ENCODE results near the gene SH3BP2. TPM values are rescaled to one million over a fixed set of nuclear protein-coding genes. Genes with fewer than 3 reads are reported as not detected.
"Not testable (repeated sequence)": the region's sequence is repeated elsewhere in the genome, so short reads cannot be mapped to it uniquely, and the experiment has no call there.

SH3BP2 gene
- total RNA-seq, 2 donors from 2014 or later = 56.0 to 61.7 TPM

DNA sequence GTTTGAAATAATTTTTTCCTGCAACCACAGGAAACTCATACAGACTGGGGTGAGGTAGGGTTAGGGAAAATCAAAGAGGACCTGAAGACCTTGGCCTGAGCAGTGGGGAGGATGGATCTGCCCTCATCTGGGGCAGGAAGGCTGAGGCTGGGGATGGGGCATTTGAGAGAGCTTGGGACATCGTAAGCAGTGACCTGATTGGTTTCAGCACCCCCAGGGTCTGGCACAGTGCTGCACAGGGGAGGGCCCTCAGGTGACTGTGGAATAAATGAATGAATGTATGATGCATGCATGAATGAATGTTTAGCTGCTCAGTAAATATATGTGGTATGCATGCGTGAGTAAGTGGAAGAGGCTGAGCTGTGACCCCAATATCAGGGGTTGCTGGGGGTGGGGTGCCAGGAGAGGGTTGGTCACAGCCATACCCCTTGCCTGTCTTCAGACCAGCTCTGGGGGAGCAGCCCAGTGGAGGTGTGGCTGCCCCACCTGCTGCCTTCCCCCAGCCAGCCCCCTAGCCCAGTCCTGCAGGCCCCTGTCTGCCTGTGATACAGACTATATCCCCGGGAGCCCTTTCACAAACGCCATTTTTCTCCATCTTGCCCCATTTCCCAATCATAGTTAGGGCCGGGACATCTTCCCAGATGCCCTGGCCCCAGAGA, 25.7 kb upstream of the SH3BP2 start:
- Histone ChIP-seq H3K27ac (no peak overlapping the region), H3K9me3 (no peaks in the 10 kb centered on the region), H3K4me1 (ENCODE audit: control insufficient read depth in 1 of 2, low read depth in 2 of 2) (peaks cover 0 to 4% of the 10 kb centered on the region in 2 donors), H3K27me3 (replicated peaks; ENCODE audit: insufficient read depth) (no peaks in the 10 kb centered on the region), H3K36me3 (no peaks in the 10 kb centered on the region), H3K4me3 (no peak overlapping the region)
- no peak for ATAC-seq (ENCODE audit: insufficient number of reproducible peaks, low FRiP score, low read depth)
- DNase-seq (ENCODE audit: low spot score) = no peak
- TF ChIP-seq, protein P1, sequence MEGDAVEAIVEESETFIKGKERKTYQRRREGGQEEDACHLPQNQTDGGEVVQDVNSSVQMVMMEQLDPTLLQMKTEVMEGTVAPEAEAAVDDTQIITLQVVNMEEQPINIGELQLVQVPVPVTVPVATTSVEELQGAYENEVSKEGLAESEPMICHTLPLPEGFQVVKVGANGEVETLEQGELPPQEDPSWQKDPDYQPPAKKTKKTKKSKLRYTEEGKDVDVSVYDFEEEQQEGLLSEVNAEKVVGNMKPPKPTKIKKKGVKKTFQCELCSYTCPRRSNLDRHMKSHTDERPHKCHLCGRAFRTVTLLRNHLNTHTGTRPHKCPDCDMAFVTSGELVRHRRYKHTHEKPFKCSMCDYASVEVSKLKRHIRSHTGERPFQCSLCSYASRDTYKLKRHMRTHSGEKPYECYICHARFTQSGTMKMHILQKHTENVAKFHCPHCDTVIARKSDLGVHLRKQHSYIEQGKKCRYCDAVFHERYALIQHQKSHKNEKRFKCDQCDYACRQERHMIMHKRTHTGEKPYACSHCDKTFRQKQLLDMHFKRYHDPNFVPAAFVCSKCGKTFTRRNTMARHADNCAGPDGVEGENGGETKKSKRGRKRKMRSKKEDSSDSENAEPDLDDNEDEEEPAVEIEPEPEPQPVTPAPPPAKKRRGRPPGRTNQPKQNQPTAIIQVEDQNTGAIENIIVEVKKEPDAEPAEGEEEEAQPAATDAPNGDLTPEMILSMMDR (IDR thresholded peaks at IDR 0.05) = no peak

DNA sequence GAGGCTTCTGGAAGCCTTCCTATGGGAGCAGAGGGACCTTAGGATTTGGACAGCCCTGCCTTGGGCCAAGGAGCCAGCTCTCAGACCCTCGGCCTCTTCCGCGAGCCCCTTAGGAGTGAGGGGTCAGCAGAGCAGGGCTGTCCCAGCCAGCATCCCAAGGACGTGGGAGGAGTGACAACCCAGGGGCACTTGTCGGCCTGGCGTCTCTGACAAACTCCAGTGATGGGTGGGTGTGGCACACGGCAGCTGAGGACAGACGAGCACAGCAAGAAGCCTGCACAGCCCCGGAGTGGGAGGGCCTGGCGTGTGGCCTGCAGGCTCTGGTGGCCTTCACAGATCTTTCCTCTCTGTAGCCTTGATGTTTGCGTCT, 25.2 kb upstream of the SH3BP2 start:
- ATAC-seq (ENCODE audit: insufficient number of reproducible peaks, low FRiP score, low read depth) (no peak), DNase-seq (ENCODE audit: low spot score) (no peak)
- peaks cover 0 to 4% of the 10 kb centered on the region in 2 donors for H3K4me1 ChIP-seq (ENCODE audit: control insufficient read depth in 1 of 2, low read depth in 2 of 2)
- H3K27me3 ChIP-seq (replicated peaks; ENCODE audit: insufficient read depth) = no peaks in the 10 kb centered on the region
- TF ChIP-seq, protein P1 (IDR thresholded peaks at IDR 0.05) = no peak
- no peaks in the 10 kb centered on the region for H3K36me3 ChIP-seq
- H3K27ac ChIP-seq = no peak overlapping the region
- no peaks in the 10 kb centered on the region for H3K9me3 ChIP-seq
- no peak overlapping the region for H3K4me3 ChIP-seq

DNA sequence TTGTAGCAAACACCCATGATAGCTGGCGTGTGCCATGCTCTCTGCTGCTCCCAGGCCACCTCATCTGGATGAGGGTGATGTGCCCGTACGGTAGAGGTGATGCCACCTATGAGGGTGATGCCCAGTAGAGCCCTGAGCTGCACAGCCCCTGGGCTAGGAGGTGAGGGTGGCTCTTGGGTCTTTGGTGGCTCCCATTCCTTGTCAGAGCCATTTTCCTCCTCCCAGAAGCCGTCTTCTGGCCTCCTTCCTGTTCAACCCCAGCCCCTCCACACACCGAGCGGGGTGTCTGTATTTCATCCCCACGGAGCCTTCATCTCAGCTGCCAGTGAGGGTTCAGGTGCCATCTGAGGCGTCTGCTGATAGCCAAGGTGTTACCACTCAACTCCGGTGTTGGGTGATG, 24.8 kb upstream of the SH3BP2 start:
- peaks cover 0 to 4% of the 10 kb centered on the region in 2 donors for H3K4me1 ChIP-seq (ENCODE audit: control insufficient read depth in 1 of 2, low read depth in 2 of 2)
- H3K9me3 ChIP-seq = no peaks in the 10 kb centered on the region
- ATAC-seq (ENCODE audit: insufficient number of reproducible peaks, low FRiP score, low read depth) (no peak), DNase-seq (ENCODE audit: low spot score) (no peak)
- no peak overlapping the region for H3K4me3 ChIP-seq
- TF ChIP-seq, protein P1 (IDR thresholded peaks at IDR 0.05) = no peak
- H3K36me3 ChIP-seq = no peaks in the 10 kb centered on the region
- H3K27ac ChIP-seq = no peak overlapping the region
- no peaks in the 10 kb centered on the region for H3K27me3 ChIP-seq (replicated peaks; ENCODE audit: insufficient read depth)

DNA sequence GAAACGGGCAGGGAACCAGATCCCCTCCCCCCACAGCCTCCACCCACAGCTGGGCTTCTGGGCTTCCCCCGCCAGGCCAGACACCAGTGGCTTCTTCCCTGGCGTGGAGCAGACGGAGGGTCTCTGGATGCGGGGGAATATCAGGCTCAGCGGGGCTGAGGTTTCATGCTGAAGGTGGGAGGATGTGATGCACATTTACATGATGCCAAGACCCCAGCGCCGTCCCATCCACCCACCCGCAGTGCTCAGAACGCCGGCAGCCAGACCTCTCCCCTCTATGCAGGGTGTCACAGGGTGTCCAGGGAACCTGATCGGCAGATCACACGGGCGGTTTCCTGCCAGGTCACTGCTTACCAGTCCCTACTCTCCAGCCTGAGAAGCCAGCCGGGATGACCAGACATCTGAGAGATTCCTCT, 24.0 kb upstream of the SH3BP2 start:
- DNase-seq (ENCODE audit: low spot score) (no peak), ATAC-seq (ENCODE audit: insufficient number of reproducible peaks, low FRiP score, low read depth) (no peak)
- TF ChIP-seq, protein P1 (IDR thresholded peaks at IDR 0.05) = no peak
- peaks cover 0 to 1% of the 10 kb centered on the region in 2 donors for H3K4me1 ChIP-seq (ENCODE audit: control insufficient read depth in 1 of 2, low read depth in 2 of 2)
- H3K4me3 ChIP-seq = no peak overlapping the region
- no peaks in the 10 kb centered on the region for H3K27me3 ChIP-seq (replicated peaks; ENCODE audit: insufficient read depth)
- H3K27ac ChIP-seq = no peak overlapping the region
- H3K36me3 ChIP-seq = no peaks in the 10 kb centered on the region
- no peaks in the 10 kb centered on the region for H3K9me3 ChIP-seq

DNA sequence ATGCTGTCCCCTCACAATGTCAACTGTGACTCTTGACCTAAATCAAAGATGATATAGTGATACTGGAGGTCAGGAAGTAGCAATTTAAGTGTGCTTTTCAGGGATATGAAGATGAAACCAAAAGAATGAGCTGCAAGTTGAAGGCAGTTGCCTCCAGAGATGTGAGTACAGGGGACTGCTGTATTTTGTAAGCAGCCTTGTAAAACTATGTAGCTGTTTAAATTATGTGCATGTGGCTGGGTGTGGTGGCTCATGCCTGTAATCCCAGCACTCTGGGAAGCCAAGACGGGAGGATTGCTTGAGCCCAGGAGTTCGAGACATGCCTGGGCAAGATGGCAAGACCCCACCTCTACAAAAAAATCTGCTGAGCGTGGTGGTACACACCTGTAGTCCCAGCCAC, 21.6 kb upstream of the SH3BP2 start:
- no peak for DNase-seq (ENCODE audit: low spot score)

DNA sequence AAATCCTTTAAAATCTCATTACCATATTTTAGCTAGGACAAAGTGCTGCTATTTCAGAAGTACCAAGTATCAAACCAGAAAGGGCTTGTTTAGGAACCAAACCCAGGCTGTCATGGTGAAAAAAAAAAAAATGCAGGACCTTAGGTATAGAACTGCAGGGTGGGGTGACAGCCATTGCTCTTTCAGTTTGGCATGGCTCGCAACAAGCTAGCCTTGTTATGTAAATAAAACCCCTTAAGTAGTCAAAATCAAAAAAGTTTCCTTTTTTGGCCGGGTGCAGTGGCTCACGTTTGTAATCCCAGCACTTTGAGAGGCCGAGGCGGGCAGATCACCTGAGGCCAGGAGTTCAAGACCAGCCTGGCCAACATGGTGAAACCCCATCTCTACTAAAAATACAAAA, 12.2 kb upstream of the SH3BP2 start:
- not testable (repeated sequence) for H3K4me1 ChIP-seq (ENCODE audit: control insufficient read depth in 1 of 2, low read depth in 2 of 2); H3K4me3 ChIP-seq; H3K36me3 ChIP-seq; H3K27me3 ChIP-seq (replicated peaks; ENCODE audit: insufficient read depth); H3K27ac ChIP-seq; H3K9me3 ChIP-seq; ATAC-seq (ENCODE audit: insufficient number of reproducible peaks, low FRiP score, low read depth); DNase-seq (ENCODE audit: low spot score)

More for the DNA sequence above, 21.6 kb upstream of the SH3BP2 start:
- Histone ChIP-seq H3K27ac (no peak overlapping the region), H3K4me3 (no peak overlapping the region), H3K27me3 (replicated peaks; ENCODE audit: insufficient read depth) (no peaks in the 10 kb centered on the region), H3K4me1 (ENCODE audit: control insufficient read depth in 1 of 2, low read depth in 2 of 2) (no peaks in the 10 kb centered on the region), H3K36me3 (no peaks in the 10 kb centered on the region), H3K9me3 (no peaks in the 10 kb centered on the region)
- TF ChIP-seq, protein P1 (IDR thresholded peaks at IDR 0.05) = no peak
- no peak for ATAC-seq (ENCODE audit: insufficient number of reproducible peaks, low FRiP score, low read depth)

All from thoracic aorta (tissue), 2 donors.